ENCODE measurements around the gene CAMTA1. TPM values are rescaled to one million over a fixed set of nuclear protein-coding genes. Genes with fewer than 3 reads are reported as not detected.
A peak's percentile ranks its signal among the peaks of the same experiment; 100 is the strongest.

Gene CAMTA1
- total RNA-seq, 6 experiments from 2014 or later: 78.1 to 96.6 (median 86.1) TPM

DNA sequence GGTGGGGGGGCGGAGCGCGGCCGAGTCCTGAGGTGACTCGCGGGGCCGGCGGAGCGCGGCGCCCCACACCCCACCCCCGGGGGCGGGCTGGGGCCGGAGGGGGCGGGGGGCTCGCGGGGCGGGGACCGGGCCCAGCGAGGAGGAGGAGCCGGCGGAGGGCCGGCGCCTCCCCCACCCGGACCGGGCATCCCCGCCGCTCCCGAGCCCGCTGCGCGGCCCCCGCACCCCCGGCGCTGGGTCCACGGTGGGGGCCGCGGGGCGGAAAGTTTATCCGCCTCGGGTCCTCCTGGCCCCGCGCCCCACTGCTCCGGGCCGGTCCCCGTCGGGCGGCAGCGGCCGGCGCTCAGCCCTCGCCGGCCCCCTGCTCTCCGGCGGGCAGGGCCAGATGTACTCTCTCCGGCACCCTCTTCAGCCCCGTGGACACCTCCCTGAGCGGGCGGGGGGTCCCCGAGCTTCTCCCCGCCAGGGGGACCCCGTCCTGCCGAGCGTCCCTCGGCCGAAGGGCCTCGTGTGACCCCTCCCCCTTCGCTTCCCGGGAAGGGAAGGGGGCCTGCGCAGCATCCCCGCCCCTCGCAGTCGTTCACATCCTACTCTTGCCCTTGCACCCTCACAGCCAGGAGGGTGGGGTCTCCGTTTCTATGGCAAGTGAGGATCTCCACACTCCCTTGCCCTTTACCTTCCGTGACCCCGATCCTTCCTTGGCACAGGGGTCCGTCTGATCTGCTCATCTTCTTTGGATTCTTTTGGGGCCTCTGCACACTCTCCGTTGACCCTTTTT, 663 bp downstream of the CAMTA1 start:
- H3K36me3 Mint-ChIP-seq (ENCODE audit: low read depth): peaks cover 28% of the 10 kb centered on the region
- no peak for DNase-seq
- TF ChIP-seq, protein P1, sequence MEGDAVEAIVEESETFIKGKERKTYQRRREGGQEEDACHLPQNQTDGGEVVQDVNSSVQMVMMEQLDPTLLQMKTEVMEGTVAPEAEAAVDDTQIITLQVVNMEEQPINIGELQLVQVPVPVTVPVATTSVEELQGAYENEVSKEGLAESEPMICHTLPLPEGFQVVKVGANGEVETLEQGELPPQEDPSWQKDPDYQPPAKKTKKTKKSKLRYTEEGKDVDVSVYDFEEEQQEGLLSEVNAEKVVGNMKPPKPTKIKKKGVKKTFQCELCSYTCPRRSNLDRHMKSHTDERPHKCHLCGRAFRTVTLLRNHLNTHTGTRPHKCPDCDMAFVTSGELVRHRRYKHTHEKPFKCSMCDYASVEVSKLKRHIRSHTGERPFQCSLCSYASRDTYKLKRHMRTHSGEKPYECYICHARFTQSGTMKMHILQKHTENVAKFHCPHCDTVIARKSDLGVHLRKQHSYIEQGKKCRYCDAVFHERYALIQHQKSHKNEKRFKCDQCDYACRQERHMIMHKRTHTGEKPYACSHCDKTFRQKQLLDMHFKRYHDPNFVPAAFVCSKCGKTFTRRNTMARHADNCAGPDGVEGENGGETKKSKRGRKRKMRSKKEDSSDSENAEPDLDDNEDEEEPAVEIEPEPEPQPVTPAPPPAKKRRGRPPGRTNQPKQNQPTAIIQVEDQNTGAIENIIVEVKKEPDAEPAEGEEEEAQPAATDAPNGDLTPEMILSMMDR (IDR thresholded peaks at IDR 0.05): peak; percentile 73
- H3K4me1 Mint-ChIP-seq (ENCODE audit: low read depth): peaks cover 39% of the 10 kb centered on the region
- H3K9me3 Mint-ChIP-seq: no peaks in the 10 kb centered on the region
- peak overlapping the region; percentile 93 for H3K27ac Mint-ChIP-seq
- H3K27me3 Mint-ChIP-seq (ENCODE audit: insufficient read depth): peaks cover 4% of the 10 kb centered on the region; the same call in 1 of the 2 replicates
- peak overlapping the region; percentile 94 for H3K4me3 Mint-ChIP-seq

DNA sequence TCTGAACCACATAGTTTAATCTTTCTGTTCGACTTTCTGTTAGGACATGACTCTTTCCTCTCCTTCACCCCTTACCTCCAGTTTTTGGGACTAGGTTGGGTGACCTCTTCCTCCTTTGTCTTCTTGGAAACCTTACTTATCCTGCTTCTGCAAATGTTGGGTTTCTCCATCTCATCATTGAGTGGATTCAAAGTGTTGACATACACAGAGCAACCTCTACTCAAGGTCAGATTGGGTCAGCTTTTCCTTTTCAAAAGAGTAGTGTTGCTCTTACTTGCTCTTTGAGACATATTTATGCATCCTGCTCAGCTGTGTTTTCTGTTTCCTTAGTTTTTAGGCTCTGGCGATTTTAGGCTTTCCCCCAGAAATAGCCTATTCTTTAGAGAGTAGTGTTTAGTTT, 3.7 kb downstream of the CAMTA1 start:
- peaks cover 48% of the 10 kb centered on the region for H3K4me1 Mint-ChIP-seq (ENCODE audit: low read depth)
- TF ChIP-seq, protein P1 (IDR thresholded peaks at IDR 0.05): no peak
- H3K27me3 Mint-ChIP-seq (ENCODE audit: insufficient read depth): peaks cover 4% of the 10 kb centered on the region; the same call in 1 of the 2 replicates
- no peak for DNase-seq
- H3K9me3 Mint-ChIP-seq: no peaks in the 10 kb centered on the region
- no peak overlapping the region for H3K4me3 Mint-ChIP-seq
- peaks cover 28% of the 10 kb centered on the region for H3K36me3 Mint-ChIP-seq (ENCODE audit: low read depth)
- no peak overlapping the region for H3K27ac Mint-ChIP-seq

DNA sequence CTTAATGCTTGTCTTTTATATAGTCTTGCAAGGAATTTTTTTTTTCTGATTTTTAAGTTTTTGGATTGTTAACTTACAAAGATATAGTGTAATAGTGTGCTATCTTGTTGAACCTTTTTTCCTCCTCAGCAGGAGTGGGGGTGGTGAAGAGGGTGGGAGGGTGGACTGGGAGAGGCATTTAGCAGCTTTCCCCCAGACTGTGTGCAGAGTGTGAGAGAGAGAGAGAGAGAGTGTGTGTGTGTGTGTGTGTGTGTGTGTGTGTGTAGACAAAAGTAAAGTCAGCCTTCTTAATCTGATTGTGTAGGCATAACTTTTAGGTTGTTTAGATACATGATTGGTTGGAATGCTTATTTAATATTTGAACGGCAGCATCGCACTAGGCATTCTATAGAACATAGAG, 4.9 kb downstream of the CAMTA1 start:
- peaks cover 60% of the 10 kb centered on the region for H3K4me1 Mint-ChIP-seq (ENCODE audit: low read depth)
- H3K27me3 Mint-ChIP-seq (ENCODE audit: insufficient read depth): peaks cover 4% of the 10 kb centered on the region; the same call in 1 of the 2 replicates
- no peaks in the 10 kb centered on the region for H3K9me3 Mint-ChIP-seq
- H3K27ac Mint-ChIP-seq: no peak overlapping the region; the same call in 1 of the 2 replicates
- H3K36me3 Mint-ChIP-seq (ENCODE audit: low read depth): peaks cover 28% of the 10 kb centered on the region
- DNase-seq: no peak
- H3K4me3 Mint-ChIP-seq: no peak overlapping the region
- TF ChIP-seq, protein P1 (IDR thresholded peaks at IDR 0.05): no peak

DNA sequence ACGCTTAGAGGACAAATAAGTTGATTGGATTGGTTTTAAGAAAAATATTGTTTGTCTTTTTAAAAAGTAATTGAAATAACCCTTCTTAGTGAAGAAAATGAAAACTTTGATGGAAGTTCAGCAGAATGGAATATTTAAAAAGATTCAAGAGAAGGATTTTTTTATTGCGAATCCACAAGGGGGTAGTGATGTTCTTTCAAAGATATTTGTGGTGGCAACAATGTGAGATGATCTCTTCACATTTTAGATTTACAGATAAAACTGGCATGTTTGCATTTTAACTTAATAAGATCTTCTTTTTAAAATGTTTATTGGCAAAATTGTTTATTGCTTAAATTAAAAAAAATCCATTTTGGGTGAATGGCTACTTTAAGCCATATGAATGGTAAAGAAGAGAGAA, 8.9 kb downstream of the CAMTA1 start:
- Mint-ChIP-seq H3K36me3 (ENCODE audit: low read depth) (no peaks in the 10 kb centered on the region), H3K9me3 (no peaks in the 10 kb centered on the region), H3K27ac (peak overlapping the region; percentile 34; the same call in 1 of the 2 replicates), H3K27me3 (ENCODE audit: insufficient read depth) (no peaks in the 10 kb centered on the region), H3K4me3 (no peak overlapping the region), H3K4me1 (ENCODE audit: low read depth) (peaks cover 53% of the 10 kb centered on the region)
- peak; percentile 65 for DNase-seq
- TF ChIP-seq, protein P1 (IDR thresholded peaks at IDR 0.05): peak; percentile 80

DNA sequence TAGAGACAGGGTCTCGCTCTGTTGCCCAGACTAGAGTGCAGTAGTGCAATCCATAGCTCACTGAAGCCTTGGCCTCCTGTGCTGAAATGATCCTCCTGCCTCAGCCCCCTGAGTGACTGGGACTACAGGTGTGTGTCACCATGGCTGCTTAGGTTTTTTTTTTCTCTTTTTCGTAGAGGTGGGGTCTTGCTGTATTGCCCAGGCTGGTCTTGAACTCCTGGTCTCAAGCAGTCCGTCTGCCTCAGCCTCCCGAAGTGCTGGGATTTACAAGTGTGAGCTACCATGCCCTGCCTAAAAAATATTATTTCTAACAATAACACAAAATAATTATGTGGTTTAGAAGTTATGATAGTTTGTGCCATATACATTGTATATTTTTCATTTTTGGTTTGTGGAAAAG, 9.9 kb downstream of the CAMTA1 start:
- peak overlapping the region; percentile 73 for H3K27ac Mint-ChIP-seq
- TF ChIP-seq, protein P1 (IDR thresholded peaks at IDR 0.05): no peak
- peaks cover 58% of the 10 kb centered on the region for H3K4me1 Mint-ChIP-seq (ENCODE audit: low read depth)
- DNase-seq: no peak
- H3K27me3 Mint-ChIP-seq (ENCODE audit: insufficient read depth): no peaks in the 10 kb centered on the region
- no peak overlapping the region; the same call in 1 of the 2 replicates for H3K4me3 Mint-ChIP-seq
- no peaks in the 10 kb centered on the region for H3K9me3 Mint-ChIP-seq
- H3K36me3 Mint-ChIP-seq (ENCODE audit: low read depth): no peaks in the 10 kb centered on the region
